ENCODE measurements around the gene YWHAG.
"Not testable (repeated sequence)": the region's sequence is repeated elsewhere in the genome, so short reads cannot be mapped to it uniquely, and the experiment has no call there.

Gene YWHAG

DNA sequence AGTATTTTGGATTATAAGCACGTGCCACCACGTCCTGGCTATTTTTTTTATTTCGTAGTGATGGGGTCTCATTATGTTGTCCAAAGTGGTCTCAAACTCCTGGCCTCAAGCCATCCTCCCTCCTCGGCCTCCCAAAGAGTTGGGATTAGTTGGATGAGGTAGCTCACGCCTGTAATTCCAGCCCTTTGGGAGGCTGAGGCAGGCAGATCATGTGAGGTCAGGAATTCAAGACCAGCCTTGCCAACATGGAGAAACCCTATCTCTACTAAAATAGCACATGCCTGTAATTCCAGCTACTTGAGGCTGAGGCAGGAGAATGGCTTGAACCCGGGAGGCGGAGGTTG, 21.8 kb upstream of the YWHAG start:
- DNase-seq (ENCODE audit: low read depth in 2 of 2): no peak

DNA sequence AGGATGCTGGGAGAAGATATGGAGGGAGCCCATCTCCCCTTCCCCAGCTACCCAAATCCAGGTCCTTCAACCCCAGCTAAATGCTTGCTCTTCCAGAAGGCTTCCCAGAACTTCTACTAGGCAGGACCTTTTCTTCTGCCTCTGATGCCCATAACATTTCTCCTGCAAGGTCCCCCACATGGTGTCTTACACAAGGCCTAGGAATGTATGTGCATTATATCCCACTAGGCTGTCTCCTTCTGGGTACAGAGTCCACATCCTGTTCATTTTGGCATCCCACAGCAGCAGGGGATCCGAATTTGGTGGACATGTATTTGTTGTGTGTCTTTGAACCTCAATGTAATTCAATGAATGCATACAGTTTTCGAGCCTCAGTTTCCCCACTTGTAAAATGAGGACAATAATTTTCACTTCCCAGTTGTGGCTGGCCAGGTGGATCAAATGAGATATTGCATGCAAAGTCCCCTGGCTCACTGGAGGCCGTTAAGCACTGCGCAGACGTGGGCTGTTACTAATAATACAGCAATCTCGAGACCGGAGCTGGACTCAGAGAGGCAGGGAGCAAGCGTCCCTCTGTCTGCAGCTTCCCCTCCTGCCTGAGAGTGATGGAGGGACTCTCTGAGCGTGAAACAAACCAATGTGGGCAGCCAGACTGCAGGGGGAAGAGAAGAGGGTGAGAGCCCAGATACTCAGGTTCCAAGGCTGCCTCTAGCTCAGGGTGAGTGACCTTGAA, 18.6 kb upstream of the YWHAG start:
- no peak for DNase-seq (ENCODE audit: low read depth in 2 of 2)

DNA sequence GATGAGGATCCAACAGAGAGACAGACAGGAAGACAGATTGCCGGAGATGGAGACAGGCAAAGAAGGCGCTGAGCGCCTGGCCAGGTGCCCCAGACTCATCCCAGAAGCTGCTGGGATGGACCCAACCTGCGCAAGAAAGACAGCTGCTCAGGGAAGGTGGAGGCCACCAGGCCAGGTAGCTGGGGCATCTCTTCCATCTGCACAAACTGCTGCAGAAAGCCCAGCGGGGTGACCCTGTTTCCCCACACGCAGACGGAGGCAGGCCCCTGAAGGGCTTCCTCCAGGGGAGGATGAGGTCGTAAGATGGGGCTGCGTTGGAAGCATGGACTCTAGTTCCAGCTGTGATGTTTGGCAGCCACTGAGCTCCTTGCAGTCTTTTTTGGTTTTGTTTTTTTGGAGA, 16.5 kb upstream of the YWHAG start:
- no peak for DNase-seq (ENCODE audit: low read depth in 2 of 2)

DNA sequence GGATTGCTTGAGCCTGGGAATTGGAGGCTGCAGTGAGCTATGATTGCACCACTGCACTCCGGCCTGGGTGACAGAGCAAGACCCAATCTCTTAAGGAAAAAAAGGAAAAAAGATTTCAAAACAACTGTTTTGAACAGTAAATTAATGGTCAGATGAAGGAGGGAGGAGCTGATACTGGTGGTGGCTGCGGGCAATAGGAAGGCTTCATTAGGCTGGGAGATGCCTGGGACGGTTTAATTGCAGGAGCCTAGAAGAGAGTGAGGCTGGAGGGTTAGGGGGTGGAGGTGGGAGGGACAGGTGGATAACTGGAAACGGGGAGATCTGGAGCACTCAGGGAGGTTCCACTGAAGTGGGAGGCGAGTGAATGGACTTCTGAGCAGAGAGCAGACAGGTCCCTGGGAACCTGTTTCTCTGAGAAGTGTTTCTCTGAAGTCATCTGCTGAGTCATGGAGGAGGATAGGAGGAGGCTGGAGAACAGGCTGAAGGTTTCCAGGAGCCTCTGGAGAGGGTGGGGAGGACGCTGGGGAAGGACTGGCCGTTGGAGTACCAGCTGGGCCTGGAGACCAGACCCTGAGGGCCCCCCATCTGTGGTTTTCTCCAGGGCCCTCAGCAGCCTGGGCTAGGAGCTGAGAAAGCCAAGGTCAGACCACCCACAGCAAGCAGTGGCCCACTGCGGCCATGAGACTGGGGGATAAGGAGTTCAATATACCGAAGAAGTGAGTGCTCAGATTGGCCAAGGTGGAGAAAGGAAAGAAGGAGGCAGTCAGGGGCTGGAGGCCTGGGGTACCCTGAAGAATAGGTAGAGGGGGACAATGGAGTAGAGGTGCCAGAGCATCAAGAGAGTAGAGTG, 14.4 kb upstream of the YWHAG start:
- DNase-seq (ENCODE audit: low read depth in 2 of 2): no peak

DNA sequence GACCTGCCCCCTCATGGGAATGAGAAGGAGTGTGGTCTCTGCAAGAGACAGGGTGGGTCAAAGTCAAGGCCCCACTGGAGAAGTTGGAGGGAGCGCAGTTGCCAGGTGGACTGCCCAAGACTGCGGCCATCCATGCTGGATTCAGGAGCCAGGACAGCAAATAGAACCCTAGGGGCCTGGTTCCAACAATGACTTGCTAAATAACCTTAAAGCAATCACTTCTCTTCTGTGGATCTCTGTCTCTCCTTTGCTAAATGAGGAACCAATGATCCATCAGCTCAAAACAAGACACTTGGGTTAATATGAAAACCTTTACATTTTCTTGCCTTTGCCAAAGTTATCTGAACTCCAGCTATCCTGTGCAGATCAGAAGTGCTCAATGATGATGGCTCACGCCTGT, 12.6 kb upstream of the YWHAG start:
- DNase-seq (ENCODE audit: low read depth in 2 of 2): no peak

DNA sequence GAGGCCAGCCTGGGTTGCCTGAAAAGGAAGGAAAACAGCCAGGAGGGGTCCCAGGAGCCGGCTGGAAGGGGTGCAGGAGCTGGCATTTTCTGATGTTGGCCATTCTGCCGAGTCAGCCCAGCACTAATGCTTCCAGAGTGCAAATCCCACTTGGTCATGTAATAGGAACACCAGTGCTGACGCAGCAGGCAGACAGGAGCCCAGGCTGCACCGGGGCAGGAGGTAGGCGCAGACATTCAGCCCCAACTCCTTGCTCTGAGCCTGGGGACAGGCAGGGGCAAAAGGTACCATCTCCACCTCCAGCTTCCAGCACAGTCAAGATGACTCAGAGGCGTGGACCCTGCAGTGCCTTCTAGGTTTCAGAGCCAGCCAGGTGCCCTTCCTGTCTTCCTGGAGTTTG, 10.2 kb upstream of the YWHAG start:
- no peak for DNase-seq (ENCODE audit: low read depth in 2 of 2)

DNA sequence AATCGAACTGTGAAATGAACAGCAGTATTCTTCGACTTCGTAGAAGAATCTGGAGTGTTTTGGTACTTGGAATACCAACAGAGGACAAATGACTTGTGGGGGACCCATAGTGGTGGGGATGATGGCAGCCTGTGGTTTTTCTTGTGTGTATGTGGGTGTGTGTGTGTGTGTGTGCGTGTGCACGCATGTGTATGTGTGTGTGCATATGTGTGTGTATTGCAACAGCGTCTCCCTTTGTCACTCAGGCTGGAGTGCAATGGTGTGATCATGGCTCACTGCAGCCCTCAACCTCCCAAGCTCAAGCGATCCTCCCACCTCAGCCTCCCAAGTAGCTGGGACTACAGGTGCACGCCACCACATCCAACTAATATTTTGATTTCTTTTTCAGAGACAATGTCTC, 9.4 kb upstream of the YWHAG start:
- no peak for DNase-seq (ENCODE audit: low read depth in 2 of 2)

DNA sequence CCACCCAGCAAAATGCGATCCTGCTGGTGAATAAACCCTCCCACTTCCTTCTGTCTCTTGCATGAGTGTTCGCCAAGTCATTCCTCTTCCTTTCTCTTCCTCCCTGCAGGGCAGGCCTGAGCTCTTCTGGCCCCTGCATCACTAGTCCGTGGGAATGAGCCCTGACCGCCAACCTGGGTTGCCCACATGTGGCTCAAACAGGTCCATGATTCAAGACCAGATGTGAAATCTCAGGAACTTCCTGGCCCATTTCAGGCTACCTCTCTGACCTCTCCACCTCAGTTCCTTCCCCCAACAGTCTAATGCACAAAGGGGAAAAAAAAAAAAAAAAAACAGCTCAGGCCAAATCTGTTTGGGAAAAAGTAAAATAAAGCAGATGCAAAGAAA, 5.4 kb upstream of the YWHAG start:
- DNase-seq (ENCODE audit: low read depth in 2 of 2): no peak

DNA sequence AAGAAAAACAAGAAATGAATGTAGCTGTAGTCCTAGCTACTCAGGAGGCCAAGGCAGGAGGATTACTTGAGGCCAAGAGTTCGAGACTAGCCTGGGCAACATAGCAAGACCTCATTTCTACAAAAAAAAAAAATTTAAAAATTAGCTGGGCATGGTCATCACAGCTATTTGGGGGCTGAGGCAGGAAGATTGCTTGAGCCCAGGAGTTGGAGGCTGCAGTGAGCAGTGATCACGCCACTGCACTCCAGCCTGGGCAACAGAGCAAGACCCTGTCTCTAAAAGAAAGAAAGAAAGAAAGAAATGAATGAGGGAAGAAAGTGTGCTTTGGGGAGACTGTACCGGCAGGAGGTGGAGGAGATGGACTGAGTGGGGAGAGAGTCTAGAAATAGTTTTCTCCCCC, 5.0 kb upstream of the YWHAG start:
- DNase-seq (ENCODE audit: low read depth in 2 of 2): not testable (repeated sequence)

DNA sequence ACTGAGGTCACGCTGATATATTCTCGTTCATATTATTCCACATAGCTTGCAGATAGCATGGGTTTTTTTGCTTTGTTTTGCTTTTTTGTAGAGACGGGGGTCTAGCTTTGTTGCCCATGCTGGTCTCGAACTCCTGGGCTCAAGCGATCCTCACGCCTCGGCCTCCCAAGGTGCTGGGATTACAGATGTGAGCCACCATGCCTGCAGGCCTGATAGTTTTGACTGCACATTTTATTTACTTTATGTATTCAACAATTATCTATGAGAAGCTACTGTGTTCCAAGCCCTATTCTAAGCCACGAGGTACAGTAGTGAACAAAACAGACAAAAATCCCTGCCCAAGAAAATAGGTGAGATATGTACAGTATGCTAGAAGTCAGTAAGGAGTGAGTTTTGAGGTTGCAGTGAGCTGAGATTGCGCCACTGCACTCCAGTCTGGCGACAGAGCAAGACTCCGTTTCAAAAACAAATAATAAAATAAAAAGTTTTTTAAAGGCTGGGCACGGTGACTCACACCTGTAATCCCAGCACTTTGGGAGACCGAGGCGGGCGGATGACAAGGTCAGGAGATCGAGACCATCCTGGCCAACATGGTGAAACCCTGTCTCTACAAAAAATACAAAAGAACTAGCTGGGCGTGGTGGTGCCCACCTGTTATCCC, 1.3 kb upstream of the YWHAG start:
- DNase-seq (ENCODE audit: low read depth in 2 of 2): no peak

DNA sequence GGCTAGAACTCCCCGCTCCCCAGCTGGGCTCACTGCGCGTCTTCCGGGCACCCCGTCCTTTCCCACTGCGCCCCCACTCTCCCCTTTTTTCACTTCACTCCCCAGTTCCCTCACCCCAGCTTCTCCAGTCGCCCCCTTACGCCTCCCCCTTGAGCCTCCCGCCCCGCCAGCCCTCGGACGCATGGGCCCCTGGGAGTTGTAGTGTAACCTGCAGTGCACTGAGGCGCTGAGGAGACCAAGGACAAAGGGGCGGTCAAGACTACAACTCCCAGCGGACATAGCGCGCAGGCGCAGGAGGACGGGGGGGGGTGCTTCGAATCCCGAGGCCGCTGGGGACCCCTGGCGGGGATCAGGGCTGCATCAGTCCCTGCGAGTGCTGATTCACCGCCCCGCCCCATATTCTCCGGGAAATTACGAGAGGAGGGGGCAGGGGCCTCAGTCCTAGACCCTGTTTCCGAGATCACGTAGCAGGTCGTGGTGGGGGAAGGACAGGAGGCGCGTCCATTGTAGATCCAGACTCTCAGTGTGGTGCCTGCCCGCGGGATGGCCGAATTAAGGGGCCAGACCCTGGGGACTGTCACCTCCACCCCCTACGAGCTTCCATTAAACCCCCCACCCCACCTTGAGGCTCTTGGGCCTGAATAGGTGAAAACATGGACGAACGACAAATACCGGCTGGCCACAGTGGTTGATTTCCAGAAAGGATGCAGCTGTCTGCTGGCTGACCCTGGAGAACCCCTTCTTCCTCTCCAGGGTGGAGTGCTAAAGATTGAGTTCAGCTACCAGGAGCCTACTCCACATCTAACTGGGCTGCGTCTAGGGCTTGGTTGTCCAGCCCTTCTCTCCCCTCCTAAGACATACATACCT, 553 bp upstream of the YWHAG start:
- DNase-seq (ENCODE audit: low read depth in 2 of 2): peak; percentile 83 to 88

DNA sequence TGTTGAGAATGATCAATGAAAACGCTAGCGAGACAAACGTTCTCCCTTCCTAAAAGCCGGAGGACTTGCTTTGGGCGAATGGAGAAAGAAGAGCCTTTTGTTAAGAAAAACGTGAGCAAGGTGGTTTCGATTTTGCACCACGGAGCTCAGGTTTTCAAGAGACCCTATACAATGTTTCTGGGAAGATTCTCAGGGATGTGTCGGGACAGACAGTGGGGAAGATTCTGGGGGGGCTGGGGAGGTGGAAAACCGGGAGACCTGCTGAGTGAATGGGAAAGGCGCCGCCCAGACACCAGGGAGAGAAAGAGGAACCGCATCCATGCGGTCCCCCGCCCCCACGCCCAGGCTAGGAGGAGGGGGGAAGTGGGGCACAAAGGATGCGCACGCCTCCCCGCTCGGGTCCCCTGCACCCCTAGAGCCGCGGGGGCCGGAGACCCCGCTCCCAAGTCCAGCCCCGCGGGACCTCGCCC, 745 bp downstream of the YWHAG start:
- peak in 1 of 2 donors; percentile 33 for DNase-seq (ENCODE audit: low read depth in 2 of 2)

DNA sequence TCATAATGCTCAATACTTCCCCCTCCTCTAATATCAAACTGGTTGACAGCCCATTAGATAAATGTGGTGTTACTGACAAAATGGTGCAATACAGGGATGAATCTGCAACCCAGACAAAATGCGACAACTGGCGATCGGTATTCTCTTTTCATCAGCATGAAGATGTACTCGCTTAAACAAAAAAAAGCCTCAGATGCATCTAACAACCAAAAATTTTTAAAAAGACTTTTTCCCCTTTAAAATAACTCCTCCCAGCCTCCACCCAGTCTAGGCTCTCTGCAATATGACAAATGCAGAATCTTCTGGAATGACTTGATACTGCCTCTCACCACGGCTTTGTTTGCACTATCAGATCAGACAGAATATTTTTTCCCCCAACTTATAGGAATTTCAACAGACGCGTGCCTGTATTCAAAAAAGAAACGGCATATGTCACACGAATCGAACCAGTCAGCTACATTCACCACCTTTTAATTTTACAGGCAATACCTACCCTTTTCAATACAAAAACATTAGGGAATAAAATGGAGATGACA, 1.2 kb downstream of the YWHAG start:
- DNase-seq (ENCODE audit: low read depth in 2 of 2): no peak

DNA sequence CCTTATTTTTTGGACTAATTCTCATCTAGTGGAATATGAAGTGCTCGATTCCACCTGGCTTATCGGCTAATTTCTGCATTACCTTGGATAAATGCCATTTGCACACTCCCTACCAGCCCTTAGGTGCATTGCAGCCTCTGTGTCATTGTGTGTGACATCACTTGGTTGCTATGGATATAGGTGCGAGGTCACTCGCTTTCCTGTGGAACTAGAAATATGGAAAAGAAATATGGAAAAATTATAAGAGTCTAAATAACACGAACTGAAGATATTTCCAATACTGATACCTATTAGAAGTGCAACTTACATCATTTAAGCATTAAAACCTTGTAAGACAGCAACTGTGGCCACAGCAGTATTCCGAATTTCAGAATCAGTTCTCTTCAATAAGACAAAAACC, 2.0 kb downstream of the YWHAG start:
- DNase-seq (ENCODE audit: low read depth in 2 of 2): no peak

DNA sequence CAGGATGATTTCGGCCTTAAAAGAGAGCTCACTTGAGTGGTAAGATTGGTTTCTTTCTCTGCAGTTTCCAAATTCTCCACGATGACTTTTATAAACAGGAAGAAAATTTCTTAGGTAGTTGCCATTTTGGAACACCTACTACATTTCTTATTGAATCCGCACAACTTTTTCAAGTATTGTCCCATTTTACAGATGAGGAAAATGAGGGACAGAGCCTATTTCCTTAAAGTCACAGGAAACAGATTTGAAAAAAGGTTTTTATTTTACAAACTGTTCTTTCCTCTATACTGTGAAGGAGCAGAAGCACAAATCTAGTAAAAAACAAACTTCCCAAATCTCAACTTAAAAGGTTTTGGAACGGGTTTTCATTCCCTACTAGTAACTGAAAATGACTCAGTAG, 2.7 kb downstream of the YWHAG start:
- no peak for DNase-seq (ENCODE audit: low read depth in 2 of 2)

DNA sequence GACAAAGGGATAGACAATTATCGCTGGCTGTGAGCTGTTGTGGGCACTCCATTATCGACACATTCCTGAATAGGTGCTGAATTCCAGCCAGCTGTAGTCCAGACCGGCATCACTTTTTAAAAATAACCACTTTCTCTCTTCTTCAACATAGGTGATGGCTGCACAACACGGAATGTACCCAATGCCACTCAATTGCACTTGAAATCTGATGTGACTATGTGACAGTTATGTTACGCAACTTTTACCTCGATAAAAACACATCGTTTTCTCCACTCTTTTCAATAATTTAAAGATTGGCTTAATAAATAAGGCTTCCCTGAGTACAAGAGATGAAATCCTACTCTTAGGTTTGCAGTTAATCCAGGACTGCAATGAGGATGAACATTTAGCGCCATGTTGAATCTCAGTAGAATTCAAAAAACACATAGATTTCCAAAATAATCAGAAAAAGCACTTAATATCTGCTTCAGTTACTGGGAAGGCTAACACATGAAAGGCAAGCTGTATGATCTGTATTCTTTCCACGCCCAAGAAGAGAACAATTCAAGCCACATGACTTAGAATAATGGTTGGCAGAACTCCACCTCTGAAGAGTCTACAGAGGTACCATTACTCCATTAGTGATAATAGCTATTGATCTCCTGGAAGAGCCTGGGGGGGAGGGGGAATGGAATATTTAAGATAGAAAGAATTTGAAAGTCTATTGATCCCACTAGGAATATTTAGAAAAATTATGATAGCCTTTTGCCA, 3.6 kb downstream of the YWHAG start:
- no peak for DNase-seq (ENCODE audit: low read depth in 2 of 2)

DNA sequence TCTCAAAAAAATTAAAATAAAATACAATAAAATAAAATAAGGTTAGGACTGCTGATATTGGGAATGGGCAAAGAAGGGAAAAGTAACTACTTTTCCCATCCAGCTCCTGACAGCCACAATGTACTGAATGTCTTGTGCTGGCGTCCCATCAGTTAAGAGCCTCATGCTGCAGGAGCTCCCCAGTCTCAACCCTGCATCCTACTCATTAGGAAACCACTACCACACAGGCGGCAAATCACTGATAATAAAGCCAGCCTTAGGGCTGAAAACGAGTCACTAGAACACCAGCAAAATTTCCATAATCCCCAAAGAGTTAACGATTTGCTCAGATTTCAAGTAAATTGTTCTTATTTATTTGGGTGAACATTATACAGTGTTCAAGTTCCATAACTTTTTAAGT, 4.3 kb downstream of the YWHAG start:
- no peak for DNase-seq (ENCODE audit: low read depth in 2 of 2)

DNA sequence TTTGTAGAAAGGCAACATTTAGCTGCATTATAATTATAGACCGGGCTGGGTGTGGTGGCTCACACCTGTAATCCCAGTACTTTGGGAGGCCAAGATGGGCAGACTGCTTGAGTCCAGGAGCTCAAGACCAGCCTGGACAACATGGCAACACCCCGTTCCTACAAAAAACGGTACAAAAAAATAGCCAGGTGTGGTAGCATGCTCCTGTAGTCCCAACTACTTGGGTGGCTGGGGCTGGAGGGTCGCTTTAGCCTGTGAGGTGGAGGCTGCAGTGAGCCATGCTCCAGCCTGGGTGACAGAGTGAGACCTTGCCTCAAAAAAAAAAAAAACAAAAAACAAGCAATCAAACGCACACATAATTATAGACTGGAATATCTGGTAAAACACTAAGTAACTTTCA, 5.0 kb downstream of the YWHAG start:
- no peak for DNase-seq (ENCODE audit: low read depth in 2 of 2)

DNA sequence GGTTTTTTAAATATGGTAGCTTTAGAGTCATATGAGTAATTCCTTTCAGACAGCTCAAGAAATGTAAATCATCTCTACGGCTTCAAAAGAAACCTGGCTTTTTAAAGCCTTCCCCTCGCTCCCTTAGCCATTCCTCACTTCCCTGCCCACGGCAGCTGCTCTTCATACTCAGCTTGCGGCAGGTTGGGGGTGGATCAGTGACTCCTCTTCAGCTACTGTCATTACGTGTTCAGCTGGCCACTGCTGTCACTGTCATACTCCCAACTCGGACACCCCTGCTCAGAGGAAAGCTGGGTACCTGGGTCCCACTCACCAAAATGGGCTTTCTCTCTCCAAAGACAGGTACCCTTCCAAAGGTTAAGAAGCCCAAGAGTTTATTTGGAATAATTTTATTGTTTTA, 6.6 kb downstream of the YWHAG start:
- no peak for DNase-seq (ENCODE audit: low read depth in 2 of 2)

DNA sequence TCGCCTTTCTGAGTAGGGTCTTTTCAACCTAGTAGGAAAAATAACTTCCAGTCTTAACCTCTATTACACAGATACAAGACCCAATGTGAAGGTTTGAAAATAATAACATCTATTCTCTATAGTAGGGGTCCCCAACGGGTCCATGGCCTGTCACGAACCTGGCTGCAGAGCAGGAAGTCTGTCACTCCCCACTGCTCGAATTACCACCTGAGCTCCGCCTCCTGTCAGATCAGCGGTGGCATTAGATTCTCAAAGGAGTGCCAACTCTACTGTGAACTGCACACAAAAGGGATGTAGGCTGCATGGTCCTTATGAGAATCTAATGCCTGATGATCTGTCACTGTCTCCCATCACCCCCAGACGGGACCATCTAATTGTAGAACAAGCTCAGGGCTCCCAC, 7.4 kb downstream of the YWHAG start:
- DNase-seq (ENCODE audit: low read depth in 2 of 2): no peak

DNA sequence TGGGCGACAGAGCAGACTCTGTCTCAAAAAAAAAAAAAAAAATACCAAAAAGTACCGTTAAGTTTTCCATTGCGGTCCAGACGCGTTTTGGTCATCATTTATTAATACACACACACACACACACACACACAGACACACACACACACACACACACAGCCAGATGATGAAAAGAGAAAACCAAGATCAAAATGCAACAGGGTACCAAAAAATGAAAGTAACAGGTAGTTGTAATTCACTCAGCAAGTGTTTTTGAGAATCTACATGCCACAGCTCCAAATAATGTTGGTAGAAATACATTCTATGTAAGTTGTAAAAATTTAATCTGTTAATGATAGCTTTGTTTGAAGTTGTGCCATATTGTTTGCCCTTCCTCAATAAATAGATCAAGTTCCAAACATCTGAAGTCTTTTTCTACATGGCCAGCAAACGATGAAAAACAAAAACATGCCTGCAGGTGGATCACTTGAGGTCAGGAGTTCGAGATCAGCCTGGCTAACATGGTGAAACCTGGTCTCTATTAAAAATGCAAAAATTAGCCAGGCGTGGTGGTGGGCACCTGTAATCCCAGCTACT, 9.4 kb downstream of the YWHAG start:
- DNase-seq (ENCODE audit: low read depth in 2 of 2): no peak
